Peyer's patch (tissue), 4 donors: ENCODE data around the gene CSMD2. TPM values are rescaled to one million over a fixed set of nuclear protein-coding genes. Genes with fewer than 3 reads are reported as not detected.

Source experiments
- DNase-seq, 3 donors: peaks; one replicate each; pipeline ENCODE4 v3.0.0-alpha.2; 2017 to 2019
- H3K27ac ChIP-seq, 4 donors: fragments of 200-600 bp; sonication (generic); one replicate each; pipeline ENCODE4 v1.5.1; 2016 to 2019
- H3K27me3 ChIP-seq, 2 donors: fragments of 200-600 bp; sonication (generic); one replicate each; pipeline ENCODE4 v1.5.1; 2019
- H3K36me3 ChIP-seq, 3 donors: fragments of 200-600 bp; sonication (generic); one replicate each; pipeline ENCODE4 v1.5.1; 2016 to 2019
- H3K4me1 ChIP-seq, 4 donors: fragments of 200-600 bp; sonication (generic); one replicate each; pipeline ENCODE4 v1.5.1; 2016 to 2019
- H3K4me3 ChIP-seq, 4 donors: fragments of 200-600 bp; sonication (generic); 1 replicate in 3 of 4; 2 replicates in 1 of 4; pipeline ENCODE4 v1.5.1; 2016 to 2019; ENCODE audit warnings: mild to moderate bottlenecking in 1 of 4
- H3K9me3 ChIP-seq, 4 donors: fragments of 200-600 bp; sonication (generic); one replicate each; pipeline ENCODE4 v1.5.1; 2016 to 2019; ENCODE audit warnings: mild to moderate bottlenecking in 1 of 4
- CTCF ChIP-seq, 6 experiments: fragments of 450-650 bp in 4 of 6; fragments of 200-600 bp in 2 of 6; sonication (generic) in 1 of 6; IDR thresholded peaks; one replicate each; pipeline ENCODE4 v1.5.1; 2017 to 2019; ENCODE audit warnings: antibody characterized with exemption in 6 of 6, mild to moderate bottlenecking in 3 of 6, moderate library complexity in 1 of 6
- POLR2A ChIP-seq, 2 donors: fragments of 450-650 bp; IDR thresholded peaks; one replicate each; pipeline ENCODE4 v1.5.1; 2017; ENCODE audit warnings: antibody characterized with exemption in 2 of 2, mild to moderate bottlenecking in 2 of 2, moderate library complexity in 2 of 2
- total RNA-seq, 4 donors: library from RNA; depleted of rRNA; stranded (reverse); fragments of >200 nt; gene quantifications; one replicate each; pipeline ENCODE4 v1.1.0, GENCODE V29; 2016

CSMD2 gene
- total RNA-seq, 4 donors from 2014 or later: under 0.01 to 1.2 (median 0.70) TPM

- Histone ChIP-seq H3K4me3 (no peak overlapping the region), H3K4me1 (peaks cover 0 to 4% (median 0%) of the 10 kb centered on the region in 4 donors), H3K36me3 (no peaks in the 10 kb centered on the region), H3K27me3 (no peaks in the 10 kb centered on the region), H3K27ac (no peak overlapping the region), H3K9me3 (no peaks in the 10 kb centered on the region)
- no peak for TF ChIP-seq CTCF (IDR thresholded peaks at IDR 0.05)
- DNase-seq: no peak
Measured at GRCh38 chr1:33640114-33640660, 524.8 kb downstream of the CSMD2 start.

GRCh38 chr1:33637846-33638440 is 527.1 kb downstream of the CSMD2 start:
- TF ChIP-seq POLR2A (IDR thresholded peaks at IDR 0.05) (no peak), CTCF (IDR thresholded peaks at IDR 0.05) (no peak)
- no peaks in the 10 kb centered on the region for H3K27me3 ChIP-seq
- no peak overlapping the region for H3K4me3 ChIP-seq
- peaks cover 0 to 8% (median 0%) of the 10 kb centered on the region in 4 donors for H3K4me1 ChIP-seq
- DNase-seq: no peak
- no peaks in the 10 kb centered on the region for H3K36me3 ChIP-seq
- H3K9me3 ChIP-seq: no peaks in the 10 kb centered on the region
- no peak overlapping the region for H3K27ac ChIP-seq

- Histone ChIP-seq H3K36me3 (no peaks in the 10 kb centered on the region), H3K4me3 (no peak overlapping the region), H3K4me1 (peaks cover 0 to 4% (median 0%) of the 10 kb centered on the region in 4 donors), H3K27me3 (no peaks in the 10 kb centered on the region), H3K27ac (no peak overlapping the region), H3K9me3 (no peaks in the 10 kb centered on the region)
- no peak for TF ChIP-seq POLR2A (IDR thresholded peaks at IDR 0.05)
- TF ChIP-seq CTCF (IDR thresholded peaks at IDR 0.05): no peak
- DNase-seq: no peak
Measured at GRCh38 chr1:33636209-33636608, 528.8 kb downstream of the CSMD2 start.

- peaks cover 0 to 3% (median 0%) of the 10 kb centered on the region in 4 donors for H3K4me1 ChIP-seq
- H3K27ac ChIP-seq: no peak overlapping the region
- no peaks in the 10 kb centered on the region for H3K36me3 ChIP-seq
- H3K4me3 ChIP-seq: no peak overlapping the region
- no peaks in the 10 kb centered on the region for H3K27me3 ChIP-seq
- DNase-seq: no peak
- no peaks in the 10 kb centered on the region for H3K9me3 ChIP-seq
- TF ChIP-seq CTCF (IDR thresholded peaks at IDR 0.05): no peak
- TF ChIP-seq POLR2A (IDR thresholded peaks at IDR 0.05): no peak
Measured at GRCh38 chr1:33635336-33636012, 529.6 kb downstream of the CSMD2 start.

- peak in 1 of 3 donors; percentile 53 for DNase-seq
- H3K4me3 ChIP-seq: no peak overlapping the region
- no peaks in the 10 kb centered on the region for H3K36me3 ChIP-seq
- peak in 5 of 6 experiments; percentile 16 to 60 (median 57) for TF ChIP-seq CTCF (IDR thresholded peaks at IDR 0.05)
- no peak for TF ChIP-seq POLR2A (IDR thresholded peaks at IDR 0.05)
- peaks cover 0 to 3% (median 0%) of the 10 kb centered on the region in 4 donors for H3K4me1 ChIP-seq
- no peaks in the 10 kb centered on the region for H3K9me3 ChIP-seq
- H3K27me3 ChIP-seq: no peaks in the 10 kb centered on the region
- H3K27ac ChIP-seq: no peak overlapping the region
Measured at GRCh38 chr1:33634806-33635205, 530.2 kb downstream of the CSMD2 start.
